HG03378 (cell line): ENCODE data around the gene GLB1L.
"Not testable (repeated sequence)": the region's sequence is repeated elsewhere in the genome, so short reads cannot be mapped to it uniquely, and the experiment has no call there.

ENCODE experiments used
- ATAC-seq: cut with Tn5 transposase; IDR thresholded peaks from one replicate; pipeline ENCODE4 v1.9.1; 2021; ENCODE audit warnings: mild to moderate bottlenecking, moderate library complexity; ENCODE audit not compliant: unreplicated experiment

GLB1L gene

DNA sequence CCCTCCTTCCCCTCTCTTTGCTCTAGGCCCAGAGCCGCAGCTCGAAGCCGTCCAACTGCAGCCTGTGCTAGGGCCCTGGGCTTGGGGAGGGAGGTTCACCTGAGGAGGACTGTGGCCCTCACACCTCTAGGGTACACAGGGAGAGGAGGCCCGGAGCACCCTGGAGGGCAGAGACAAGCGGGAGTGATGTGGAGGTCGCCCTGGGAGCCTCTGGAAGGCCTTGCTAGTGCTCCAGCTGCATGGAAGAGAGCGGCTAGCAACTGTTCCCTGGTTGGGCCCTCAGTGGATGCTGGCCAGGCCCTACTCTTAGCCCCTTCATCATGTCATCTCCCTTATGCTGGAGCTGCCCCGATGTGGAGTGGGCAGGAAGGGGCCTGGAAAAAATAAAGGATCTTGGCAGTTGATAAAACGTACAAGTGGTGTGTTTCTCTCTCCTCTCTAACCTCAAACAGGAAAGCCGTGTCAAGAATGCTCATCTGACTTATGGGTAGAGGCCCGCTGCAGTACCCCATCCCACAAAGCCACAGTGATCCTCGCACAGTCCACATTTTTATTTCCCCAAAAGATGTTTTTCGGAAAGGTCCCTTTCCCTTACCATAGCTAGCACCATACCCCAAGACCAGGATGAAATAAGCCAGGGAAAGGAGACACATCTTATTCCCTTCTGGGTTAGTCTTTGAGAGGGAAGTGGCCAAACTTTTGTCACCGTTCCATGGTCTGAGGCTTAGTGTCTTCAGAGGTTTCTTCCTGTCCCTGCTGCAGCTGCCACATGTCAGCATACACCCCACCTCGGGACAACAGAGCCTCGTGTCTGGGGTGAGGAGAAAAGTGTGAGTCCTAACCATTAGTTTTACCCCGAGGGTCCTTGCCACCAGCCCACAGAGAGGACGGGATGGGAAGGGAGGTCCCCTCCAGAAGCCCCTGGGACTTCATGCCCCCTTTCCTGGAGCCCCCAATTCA is 35.7 kb downstream of the GLB1L start:
- no peak for ATAC-seq

DNA sequence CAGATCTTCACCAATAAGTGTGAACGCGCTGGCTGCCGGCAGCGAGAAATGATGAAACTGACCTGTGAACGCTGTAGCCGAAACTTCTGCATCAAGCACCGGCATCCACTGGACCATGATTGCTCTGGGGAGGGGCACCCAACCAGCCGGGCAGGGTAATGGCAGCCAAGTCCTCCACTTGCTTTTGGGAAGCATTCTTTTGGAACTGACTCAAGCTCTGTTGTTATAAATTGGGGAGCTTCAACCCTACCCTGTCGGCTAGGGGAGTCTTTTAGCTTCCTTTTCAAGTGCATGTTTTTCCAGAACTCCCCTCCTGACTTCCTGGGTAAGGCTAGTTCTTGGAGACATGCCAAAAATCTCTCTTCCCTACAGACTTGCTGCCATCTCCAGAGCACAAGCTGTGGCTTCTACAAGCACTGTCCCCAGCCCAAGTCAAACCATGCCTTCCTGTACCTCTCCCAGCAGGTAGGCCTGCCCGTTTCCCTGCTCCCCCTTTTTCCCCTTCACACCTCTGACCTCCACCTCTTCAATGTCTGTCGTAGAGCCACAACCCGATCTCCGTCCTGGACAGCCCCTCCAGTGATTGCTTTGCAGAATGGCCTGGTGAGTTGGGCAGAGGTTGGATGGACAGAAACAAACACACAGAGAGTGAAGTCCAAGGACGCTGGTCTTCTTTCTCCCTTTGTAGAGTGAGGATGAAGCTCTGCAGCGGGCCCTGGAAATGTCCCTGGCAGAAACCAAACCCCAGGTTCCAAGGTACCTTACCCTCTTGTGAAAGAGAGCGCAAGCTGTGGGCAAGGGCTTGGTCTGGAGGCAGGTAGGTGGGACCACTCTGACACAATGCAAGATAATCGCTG is 37.1 kb downstream of the GLB1L start:
- no peak for ATAC-seq

DNA sequence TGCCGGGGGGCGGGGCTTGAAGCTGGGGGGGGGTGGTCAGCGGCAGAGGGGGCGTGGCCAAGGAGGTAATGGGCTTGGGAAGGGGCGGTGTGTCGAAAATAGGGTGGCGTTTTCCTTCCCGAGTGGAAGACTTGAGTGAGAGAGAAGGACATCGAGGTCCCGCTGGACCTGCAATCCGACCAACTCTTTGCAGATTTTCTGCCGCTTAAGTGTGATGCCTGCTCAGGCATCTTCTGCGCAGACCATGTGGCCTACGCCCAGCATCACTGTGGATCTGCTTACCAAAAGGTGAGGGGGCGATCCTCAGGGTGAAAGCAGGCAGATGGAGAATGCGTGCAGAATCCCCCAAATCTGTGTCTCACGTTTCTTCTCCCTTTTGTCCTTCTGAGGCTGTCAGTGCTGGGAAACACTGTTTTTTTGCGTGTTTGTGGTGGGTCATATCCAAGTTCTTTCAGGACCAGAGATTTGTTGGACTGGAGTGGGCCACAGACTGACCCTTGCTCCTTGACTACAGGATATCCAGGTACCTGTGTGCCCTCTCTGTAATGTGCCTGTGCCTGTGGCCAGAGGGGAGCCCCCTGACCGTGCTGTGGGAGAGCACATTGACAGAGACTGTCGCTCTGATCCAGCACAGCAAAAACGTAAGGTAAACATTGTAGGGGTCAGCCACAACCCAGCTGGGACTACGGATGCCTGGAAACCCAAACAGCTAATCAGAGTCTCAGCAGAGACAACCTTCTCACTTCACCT is 37.9 kb downstream of the GLB1L start:
- ATAC-seq, result no peak

DNA sequence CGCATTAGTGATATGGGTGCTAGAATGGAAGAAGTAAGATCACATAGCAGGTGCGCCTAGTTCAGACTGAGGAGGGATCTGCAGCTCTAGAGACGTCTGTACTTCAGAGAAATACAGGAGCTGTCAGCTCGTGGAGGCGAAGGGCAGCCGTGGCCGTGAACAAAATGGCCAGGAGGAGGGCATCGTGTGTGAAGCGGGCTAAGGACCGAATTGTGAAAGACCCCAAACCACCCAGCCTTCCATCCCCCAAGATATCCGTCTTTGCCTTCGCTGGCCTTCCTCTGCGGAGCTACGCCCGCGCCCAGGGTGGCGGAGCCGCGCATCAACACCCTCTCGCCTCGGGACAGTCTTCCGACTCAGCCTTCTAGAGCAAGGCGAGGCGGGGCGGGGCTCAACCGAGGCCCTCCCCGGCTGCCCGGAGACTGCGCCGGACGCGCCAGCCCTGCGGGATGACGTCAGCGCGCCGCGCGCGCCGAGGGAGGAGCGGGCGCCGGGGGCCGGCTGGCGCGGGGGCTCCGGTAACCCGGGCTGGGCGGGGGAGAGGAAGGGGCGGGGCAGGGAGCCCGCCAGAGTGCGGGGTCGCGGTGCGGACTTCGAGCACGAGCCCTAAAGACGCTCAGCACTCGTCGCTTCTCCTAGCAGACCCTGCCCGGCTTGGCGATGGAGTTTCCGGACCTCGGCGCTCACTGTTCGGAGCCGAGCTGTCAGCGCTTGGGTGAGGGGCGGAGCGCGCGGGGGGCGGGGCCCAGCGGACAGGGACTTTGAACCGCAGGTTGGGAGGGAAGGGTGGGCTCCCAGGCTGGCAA is 38.7 kb downstream of the GLB1L start, which contains the start of gene ZFAND2B:
ZFAND2B (plus strand) TSS at position 455 of the 806 bp plus-strand sequence; CDS start at position 661, 206 bp downstream.
- peak; percentile 90 for ATAC-seq

DNA sequence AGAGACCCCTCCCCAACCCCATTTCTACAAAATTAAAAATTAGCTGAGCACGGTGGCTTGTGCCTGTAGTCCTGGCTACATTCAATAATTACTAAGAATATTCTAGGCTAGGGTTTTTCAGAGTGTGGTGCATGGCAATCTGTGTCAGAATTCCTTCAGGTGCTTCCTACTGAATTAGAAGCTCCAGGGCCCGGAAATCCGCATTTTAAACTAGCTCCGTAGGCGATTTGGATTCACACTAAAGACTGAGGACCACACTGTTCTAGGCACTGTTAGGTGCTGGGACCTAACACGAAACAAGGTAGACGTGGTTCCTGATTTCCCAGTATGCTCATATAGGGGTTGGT is 39.3 kb downstream of the GLB1L start:
- no peak for ATAC-seq

DNA sequence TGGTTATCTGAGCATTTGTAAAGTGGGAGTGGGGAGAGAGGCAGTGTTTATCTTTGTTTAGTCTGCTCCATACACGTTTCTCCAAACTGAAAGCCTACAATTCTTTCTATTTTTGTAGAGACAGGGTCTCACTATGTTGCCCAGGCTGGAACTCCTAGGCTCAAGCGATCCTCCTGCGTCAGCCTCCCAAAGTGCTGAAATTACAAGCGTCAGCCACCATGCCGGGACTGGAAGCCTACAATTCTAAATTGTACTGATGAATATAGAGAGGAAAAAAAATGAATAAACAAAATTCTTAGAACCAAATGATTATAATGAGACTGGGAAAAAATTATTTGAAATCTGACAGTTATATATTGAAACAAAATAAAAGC is 40.1 kb downstream of the GLB1L start:
- no peak for ATAC-seq

DNA sequence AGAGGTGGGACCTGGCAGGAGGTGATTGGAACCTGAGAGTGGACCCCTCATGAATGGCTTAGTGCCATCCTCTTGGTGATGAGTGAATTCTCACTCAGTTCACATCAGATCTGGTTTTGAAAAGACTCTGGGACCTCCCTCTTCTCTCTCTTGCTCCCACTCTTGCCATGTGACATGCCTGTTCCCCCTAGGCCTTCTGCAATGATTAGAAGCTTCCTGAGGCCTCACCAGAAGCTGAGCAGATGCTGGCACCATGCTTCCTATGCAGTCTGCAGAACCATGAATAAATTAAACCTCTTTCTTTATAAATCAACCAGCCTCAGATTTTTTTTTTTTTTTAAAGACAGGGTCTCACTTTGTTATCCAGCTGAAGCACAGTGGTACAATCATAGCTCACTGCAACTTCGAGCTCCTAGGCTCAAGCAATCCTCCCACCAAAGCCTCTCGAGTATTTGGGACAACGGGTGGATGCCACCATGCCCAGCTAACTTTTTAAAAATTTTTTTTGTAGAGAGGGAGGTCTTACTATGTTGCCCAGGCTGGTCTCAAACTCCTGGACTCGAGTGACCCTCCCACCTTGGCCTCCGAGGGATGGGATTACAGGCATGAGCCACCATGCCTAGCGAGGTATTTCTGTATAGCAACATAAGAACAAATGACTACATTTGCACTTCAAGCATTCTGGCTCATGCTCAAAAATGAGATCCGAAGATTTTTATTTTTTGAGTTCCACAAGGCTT is 40.6 kb downstream of the GLB1L start:
- ATAC-seq, result no peak

DNA sequence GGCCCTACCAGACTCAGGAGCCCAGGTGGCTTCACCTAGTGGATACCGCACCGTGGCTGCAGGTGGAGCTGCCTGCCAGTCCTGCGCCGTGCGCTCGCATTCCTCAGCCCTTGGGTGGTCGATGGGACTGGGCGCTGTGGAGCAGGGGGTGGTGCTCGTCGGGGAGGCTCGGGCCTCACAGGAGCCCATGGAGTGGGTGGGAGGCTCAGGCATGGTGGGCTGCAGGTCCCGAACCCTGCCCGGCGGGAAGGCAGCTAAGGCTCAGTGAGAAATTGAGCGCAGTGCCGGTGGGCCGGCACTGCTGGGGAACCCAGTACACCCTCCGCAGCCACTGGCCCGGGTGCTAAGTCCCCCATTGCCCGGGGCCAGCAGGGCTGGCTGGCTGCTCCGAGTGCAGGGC is 43.9 kb downstream of the GLB1L start:
- ATAC-seq, result not testable (repeated sequence)

DNA sequence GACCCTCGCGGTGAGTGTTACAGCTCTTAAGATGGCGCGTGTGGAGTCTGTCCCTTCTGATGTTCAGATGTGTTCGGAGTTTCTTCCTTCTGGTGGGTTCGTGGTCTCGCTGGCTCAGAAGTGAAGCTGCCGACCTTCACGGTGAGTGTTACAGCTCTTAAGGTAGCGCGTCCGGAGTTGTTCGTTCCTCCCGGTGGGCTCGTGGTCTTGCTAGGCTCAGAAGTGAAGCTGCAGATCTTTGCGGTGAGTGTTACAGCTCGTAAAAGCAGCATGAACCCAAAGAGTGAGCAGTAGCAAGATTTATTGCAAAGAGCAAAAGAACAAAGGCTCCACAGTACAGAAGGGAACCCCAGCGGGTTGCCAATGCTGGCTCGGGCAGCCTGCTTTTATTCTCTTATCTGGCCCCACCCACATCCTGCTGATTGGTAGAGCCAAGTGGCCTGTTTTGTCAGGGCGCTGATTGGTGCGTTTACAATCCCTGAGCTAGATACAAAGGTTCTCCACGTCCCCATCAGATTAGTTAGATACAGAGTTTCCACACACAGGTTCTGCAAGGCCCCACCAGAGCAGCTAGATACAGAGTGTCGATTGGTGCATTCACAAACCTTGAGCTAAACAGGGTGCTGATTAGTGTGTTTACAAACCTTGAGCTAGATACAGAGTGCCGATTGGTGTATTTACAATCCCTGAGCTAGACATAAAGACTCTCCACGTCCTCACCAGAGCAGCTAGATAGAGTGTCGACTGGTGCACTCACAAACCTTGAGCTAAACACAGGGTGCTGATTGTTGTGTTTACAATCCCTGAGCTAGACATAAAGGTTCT is 44.5 kb downstream of the GLB1L start:
- not testable (repeated sequence) for ATAC-seq

DNA sequence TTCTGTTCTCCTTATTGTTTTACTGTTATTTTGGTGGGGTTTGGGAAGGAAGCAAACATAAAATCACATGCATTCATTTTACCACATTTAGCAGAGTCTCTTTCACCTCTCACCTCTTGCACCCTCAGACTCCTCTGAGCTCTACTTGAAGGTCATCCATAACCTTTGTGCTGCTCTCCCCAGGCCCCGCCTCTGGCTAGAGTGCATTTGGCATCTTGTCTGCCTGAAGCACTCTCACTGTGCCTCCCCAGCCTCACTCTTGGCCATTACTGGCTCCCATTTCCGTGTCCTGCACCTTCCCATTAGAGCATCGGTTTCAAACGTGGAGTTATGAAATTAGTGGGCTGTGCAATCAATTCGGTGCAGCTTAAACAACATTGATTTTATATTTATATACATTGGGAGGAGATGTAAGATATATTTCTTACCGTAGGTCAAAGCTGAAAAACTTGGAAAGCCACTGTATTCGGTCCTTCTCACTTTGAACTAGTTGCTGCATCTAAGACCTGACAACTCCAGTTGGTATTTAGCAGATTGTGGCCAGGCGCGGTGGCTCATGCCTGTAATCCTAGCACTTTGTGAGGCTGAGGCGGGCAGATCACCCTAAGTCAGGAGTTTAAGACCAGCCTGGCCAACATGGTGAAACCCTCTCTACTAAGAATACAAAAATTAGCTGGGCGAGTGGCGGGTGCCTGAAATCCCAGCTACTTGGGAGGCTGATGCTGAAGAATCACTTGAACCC is 45.6 kb downstream of the GLB1L start:
- no peak for ATAC-seq

DNA sequence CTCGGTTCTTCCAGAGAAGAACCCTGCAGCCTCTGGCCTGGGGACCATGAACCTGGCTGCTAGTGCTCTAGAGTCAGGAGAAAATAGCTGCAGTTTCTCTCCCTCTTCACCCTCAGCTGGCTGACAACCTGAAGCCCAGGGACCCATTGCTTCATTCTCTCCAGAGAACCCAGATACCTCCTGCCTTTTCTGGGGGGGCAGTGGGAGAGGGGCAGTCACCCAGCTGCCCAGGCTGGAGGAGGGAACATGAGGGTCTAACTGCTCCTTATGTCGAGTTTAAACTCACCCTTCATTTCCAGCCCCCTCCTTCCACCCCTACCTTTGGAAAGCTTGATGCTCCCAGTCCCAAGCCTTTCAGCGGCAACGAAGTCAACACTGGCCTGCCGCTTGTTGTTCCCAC is 46.3 kb downstream of the GLB1L start:
- no peak for ATAC-seq

DNA sequence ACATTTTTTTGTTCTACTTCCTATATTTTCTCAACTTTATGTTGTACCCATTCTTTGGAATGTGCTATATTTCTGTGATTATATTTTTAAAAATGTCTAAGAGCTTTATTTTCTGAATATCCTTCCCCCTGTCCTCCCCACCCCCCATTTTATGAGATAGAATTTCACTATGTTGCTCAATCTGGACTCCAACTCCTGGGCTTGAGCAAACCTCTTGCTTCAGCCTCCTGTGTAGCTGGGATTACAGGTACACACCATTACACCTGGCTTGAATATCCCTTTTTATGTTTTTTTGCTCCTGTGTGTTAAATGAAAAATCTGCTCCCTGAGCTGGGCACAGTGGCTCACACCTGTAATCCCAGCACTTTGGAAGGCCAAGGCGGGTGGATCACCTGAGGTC is 47.9 kb downstream of the GLB1L start:
- ATAC-seq, result no peak

DNA sequence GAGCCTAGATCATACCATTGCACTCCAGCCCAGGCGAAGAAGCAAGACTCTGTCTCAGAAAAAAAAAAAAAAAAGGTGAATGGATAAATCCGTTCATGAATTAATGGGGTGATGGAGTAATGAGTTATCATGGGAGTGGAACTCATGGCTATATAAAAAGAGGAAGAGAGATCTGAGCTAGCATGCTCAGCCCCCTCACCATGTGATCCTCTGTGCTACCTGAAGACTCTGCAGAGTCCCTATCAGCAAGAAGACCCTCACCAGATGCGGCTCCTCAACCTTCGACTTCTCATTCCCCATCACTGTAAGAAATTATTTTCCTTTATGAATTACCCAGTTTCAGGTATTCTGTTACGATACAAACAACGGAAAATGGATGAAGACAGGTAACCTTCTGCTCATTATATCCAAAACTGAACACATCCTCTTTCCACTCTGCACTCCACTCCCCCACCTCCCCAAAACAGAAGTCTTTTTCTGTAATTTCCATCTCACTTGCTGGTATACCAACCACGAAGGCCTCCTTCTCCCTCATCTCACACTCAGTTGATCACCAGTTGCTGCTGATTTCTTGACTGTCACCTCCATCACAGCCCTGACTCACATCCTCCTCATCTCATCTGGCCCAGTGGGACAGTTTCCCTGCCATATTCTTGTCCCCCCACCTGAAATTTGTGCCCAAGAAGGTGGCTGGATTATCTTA is 58.3 kb downstream of the GLB1L start:
- no peak for ATAC-seq
